Endodermal cell (in vitro differentiated cells): ENCODE results near the gene METAP2. TPM values are rescaled to one million over a fixed set of nuclear protein-coding genes. Genes with fewer than 3 reads are reported as not detected.

Experiments used
- DNase-seq: peaks from one replicate; pipeline ENCODE4 v3.0.0-alpha.2; 2017
- H3K27ac ChIP-seq: 2 replicates; pipeline ENCODE4 v1.5.1; 2013; ENCODE audit warnings: mild to moderate bottlenecking, low read depth, low read length, moderate library complexity
- H3K27me3 ChIP-seq: 2 replicates; pipeline ENCODE4 v1.6.1; 2013; ENCODE audit warnings: mild to moderate bottlenecking, low read length, moderate library complexity; ENCODE audit not compliant: insufficient read depth, control insufficient read depth, poor library complexity, severe bottlenecking
- H3K36me3 ChIP-seq: 2 replicates; pipeline ENCODE4 v1.7.0; 2013; ENCODE audit warnings: mild to moderate bottlenecking, low read length, moderate library complexity; ENCODE audit not compliant: control insufficient read depth, insufficient read depth
- H3K4me1 ChIP-seq: one replicate; pipeline ENCODE4 v1.7.0; 2013; ENCODE audit warnings: low read length; ENCODE audit not compliant: control insufficient read depth, insufficient read depth
- H3K4me3 ChIP-seq: 2 replicates; pipeline ENCODE4 v1.5.1; 2013; ENCODE audit warnings: mild to moderate bottlenecking, low read length, moderate library complexity
- H3K9ac ChIP-seq: 2 replicates; pipeline ENCODE4 v1.6.1; 2013; ENCODE audit warnings: mild to moderate bottlenecking, low read length, moderate library complexity; ENCODE audit not compliant: poor library complexity, severe bottlenecking; ENCODE audit errors: extremely low read depth
- H3K9me3 ChIP-seq: 2 replicates; pipeline ENCODE4 v1.6.1; 2013; ENCODE audit warnings: mild to moderate bottlenecking, low read length, moderate library complexity; ENCODE audit not compliant: control insufficient read depth
- H3K27ac Mint-ChIP-seq: 2 replicates; pipeline ENCODE4 v1.8.0; 2020; ENCODE audit warnings: mixed read lengths
- H3K27me3 Mint-ChIP-seq: 2 replicates; pipeline ENCODE4 v1.8.0; 2021; ENCODE audit warnings: mild to moderate bottlenecking, mixed read lengths; ENCODE audit not compliant: insufficient read depth
- H3K36me3 Mint-ChIP-seq: 2 replicates; pipeline ENCODE4 v1.8.0; 2020; ENCODE audit warnings: low read depth, mixed read lengths
- H3K4me1 Mint-ChIP-seq: 2 replicates; pipeline ENCODE4 v1.8.0; 2020; ENCODE audit warnings: mixed read lengths
- H3K4me3 Mint-ChIP-seq: 2 replicates; pipeline ENCODE4 v1.8.0; 2020; ENCODE audit warnings: mild to moderate bottlenecking, moderate library complexity, mixed read lengths
- H3K9me3 Mint-ChIP-seq: 2 replicates; pipeline ENCODE4 v1.8.0; 2020; ENCODE audit warnings: mild to moderate bottlenecking, mixed read lengths
- total RNA-seq, 2 donors: library from RNA; stranded (reverse); fragmentation: NEBNext Ultra II Directional in 1 of 2; extraction: Animal tissue kit (Norgen Biotek cat#: 25700) in 1 of 2; gene quantifications; 2 replicates in 1 of 2; 3 replicates in 1 of 2; pipeline ENCODE4 v1.2.1, GENCODE V29; 2021
- TF ChIP-seq, protein P1 (sequence below): fragments of 200-600 bp; sonication (generic); conservative IDR thresholded peaks from 2 replicates; pipeline ENCODE4 v1.5.0; 2021; ENCODE audit warnings: antibody characterized with exemption, mild to moderate bottlenecking

METAP2 gene
- total RNA-seq, 2 donors from 2014 or later, result 137 to 152 TPM

DNA sequence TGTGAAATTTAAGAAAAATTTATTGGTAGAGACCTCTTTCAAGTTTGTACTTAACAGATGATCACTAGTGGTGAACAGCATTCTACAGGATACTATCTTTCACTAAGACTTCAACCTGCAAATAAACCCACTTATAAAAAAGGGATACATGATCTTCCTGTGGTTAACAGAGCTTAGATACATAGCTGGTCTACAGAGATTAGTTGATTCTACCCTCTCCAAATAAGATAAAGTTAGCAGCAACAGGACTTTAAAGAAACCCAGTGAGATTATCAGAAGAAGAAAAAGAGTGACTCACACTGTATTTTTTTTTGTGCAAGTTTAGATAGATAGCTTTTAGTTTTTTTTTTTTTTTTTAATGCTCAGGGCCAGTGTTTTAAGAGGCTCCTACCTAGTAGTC is 42.8 kb downstream of the METAP2 start:
- no peaks in the 10 kb centered on the region for H3K27me3 Mint-ChIP-seq
- Histone ChIP-seq H3K36me3 (peaks cover 38% of the 10 kb centered on the region), H3K9me3 (no peaks in the 10 kb centered on the region), H3K27ac (no peak overlapping the region), H3K9ac (no peak overlapping the region), H3K27me3 (no peaks in the 10 kb centered on the region), H3K4me1 (no peaks in the 10 kb centered on the region), H3K4me3 (no peak overlapping the region)
- DNase-seq, result no peak
- H3K4me3 Mint-ChIP-seq, result no peak overlapping the region
- H3K4me1 Mint-ChIP-seq, result peaks cover 23% of the 10 kb centered on the region
- H3K36me3 Mint-ChIP-seq, result peaks cover 52% of the 10 kb centered on the region
- peak overlapping the region; percentile 45 for H3K27ac Mint-ChIP-seq
- TF ChIP-seq, protein P1, sequence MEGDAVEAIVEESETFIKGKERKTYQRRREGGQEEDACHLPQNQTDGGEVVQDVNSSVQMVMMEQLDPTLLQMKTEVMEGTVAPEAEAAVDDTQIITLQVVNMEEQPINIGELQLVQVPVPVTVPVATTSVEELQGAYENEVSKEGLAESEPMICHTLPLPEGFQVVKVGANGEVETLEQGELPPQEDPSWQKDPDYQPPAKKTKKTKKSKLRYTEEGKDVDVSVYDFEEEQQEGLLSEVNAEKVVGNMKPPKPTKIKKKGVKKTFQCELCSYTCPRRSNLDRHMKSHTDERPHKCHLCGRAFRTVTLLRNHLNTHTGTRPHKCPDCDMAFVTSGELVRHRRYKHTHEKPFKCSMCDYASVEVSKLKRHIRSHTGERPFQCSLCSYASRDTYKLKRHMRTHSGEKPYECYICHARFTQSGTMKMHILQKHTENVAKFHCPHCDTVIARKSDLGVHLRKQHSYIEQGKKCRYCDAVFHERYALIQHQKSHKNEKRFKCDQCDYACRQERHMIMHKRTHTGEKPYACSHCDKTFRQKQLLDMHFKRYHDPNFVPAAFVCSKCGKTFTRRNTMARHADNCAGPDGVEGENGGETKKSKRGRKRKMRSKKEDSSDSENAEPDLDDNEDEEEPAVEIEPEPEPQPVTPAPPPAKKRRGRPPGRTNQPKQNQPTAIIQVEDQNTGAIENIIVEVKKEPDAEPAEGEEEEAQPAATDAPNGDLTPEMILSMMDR, result no peak
- no peaks in the 10 kb centered on the region for H3K9me3 Mint-ChIP-seq

DNA sequence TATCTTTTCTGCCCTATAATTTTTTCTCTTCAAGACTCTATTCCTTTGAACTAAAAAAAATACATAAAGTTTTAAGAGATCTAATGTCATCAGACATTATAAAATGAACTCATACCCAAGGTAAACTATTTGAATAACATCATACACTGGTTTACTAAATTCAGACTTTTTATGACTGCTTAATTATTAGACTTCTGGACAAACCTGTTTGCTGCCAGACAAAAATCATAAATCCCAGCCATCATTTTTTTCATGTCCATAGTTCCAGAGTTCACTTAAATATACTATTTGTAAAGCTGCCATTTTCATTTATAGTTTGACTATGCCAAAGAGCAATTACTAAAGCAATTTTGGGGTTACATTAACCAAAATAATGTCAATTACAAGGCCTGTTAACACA is 43.3 kb downstream of the METAP2 start:
- Mint-ChIP-seq H3K9me3 (no peaks in the 10 kb centered on the region), H3K27me3 (no peaks in the 10 kb centered on the region), H3K4me3 (no peak overlapping the region), H3K36me3 (peaks cover 50% of the 10 kb centered on the region), H3K4me1 (peaks cover 19% of the 10 kb centered on the region), H3K27ac (no peak overlapping the region)
- Histone ChIP-seq H3K9me3 (no peaks in the 10 kb centered on the region), H3K9ac (no peak overlapping the region), H3K36me3 (peaks cover 33% of the 10 kb centered on the region), H3K27ac (no peak overlapping the region), H3K27me3 (no peaks in the 10 kb centered on the region), H3K4me1 (no peaks in the 10 kb centered on the region), H3K4me3 (no peak overlapping the region)
- TF ChIP-seq, protein P1, result no peak
- DNase-seq, result no peak

DNA sequence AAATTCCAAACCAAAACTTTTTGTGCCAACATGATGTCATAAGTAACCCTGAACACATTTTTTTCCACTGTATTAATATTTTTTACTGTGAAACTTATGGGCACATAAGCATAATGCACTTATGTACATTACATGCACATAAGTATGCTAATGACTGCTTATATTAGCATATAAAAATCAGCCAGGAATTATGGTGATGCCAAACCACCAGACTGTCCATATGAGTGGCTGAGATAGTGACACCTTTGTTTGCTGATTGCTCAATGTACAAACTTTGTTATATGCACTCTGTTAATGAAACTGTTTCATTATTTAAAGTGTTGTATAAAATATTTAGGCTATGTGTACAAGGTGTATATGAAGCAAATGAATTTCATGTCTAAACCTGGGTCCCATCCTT is 45.0 kb downstream of the METAP2 start:
- H3K4me1 ChIP-seq, result no peaks in the 10 kb centered on the region
- H3K9ac ChIP-seq, result no peak overlapping the region
- H3K36me3 Mint-ChIP-seq, result peaks cover 37% of the 10 kb centered on the region
- no peaks in the 10 kb centered on the region for H3K27me3 ChIP-seq
- no peaks in the 10 kb centered on the region for H3K9me3 Mint-ChIP-seq
- TF ChIP-seq, protein P1, result no peak
- peaks cover 16% of the 10 kb centered on the region for H3K36me3 ChIP-seq
- no peaks in the 10 kb centered on the region for H3K27me3 Mint-ChIP-seq
- no peak for DNase-seq
- no peaks in the 10 kb centered on the region for H3K9me3 ChIP-seq
- no peak overlapping the region for H3K27ac ChIP-seq
- peaks cover 23% of the 10 kb centered on the region for H3K4me1 Mint-ChIP-seq
- no peak overlapping the region for H3K4me3 Mint-ChIP-seq
- no peak overlapping the region for H3K27ac Mint-ChIP-seq
- no peak overlapping the region for H3K4me3 ChIP-seq
